GM12878 (cell line): ENCODE measurements around the gene FTCDNL1. TPM values are rescaled to one million over a fixed set of nuclear protein-coding genes. Genes with fewer than 3 reads are reported as not detected.

Source experiments
- ATAC-seq: fragments of 200-7000 bp; cut with Tn5 transposase; 3 replicates; pipeline ENCODE4 v1.9.1; 2020; ENCODE audit warnings: mild to moderate bottlenecking, moderate library complexity
- BruUV-seq: library from RNA; stranded (reverse); fragments of 400-500 nt; replicated peaks from 2 replicates; lab custom pipeline; 2021; lab: Mats Ljungman, UMichigan
- CTCF ChIA-PET: fragments of 300-600 bp; sonication (Branson Sonifier 250); formaldehyde crosslinking; extraction: SDS; loops from one replicate; lab custom pipeline; 2021; ENCODE audit warnings: inconsistent platforms; lab: Yijun Ruan, JAX
- POLR2A ChIA-PET: fragments of 350-600 bp; formaldehyde crosslinking; extraction: SDS; loops from one replicate; lab custom pipeline; 2021; ENCODE audit warnings: inconsistent platforms; lab: Charles Lee
- RAD21 ChIA-PET: fragments of 300-600 bp; sonication (Branson Sonifier 250); formaldehyde crosslinking; loops from one replicate; lab custom pipeline; 2023; ENCODE audit warnings: antibody characterized with exemption; ENCODE audit not compliant: unreplicated experiment; lab: Charles Lee
- SMC1A ChIA-PET: fragments of 300-600 bp; sonication (Branson Sonifier 250); formaldehyde crosslinking; loops from one replicate; lab custom pipeline; 2023; ENCODE audit not compliant: unreplicated experiment, uncharacterized antibody; lab: Charles Lee
- DNase-seq: peaks from one replicate; pipeline ENCODE4 v3.0.0-alpha.2; 2011; ENCODE audit warnings: low read depth, low spot score
- FAIRE-seq: peaks from 3 replicates; lab custom pipeline; 2011; peaks lifted over from hg19 to GRCh38; lab: Jason Lieb, UNC
- H2AFZ ChIP-seq: 2 replicates; pipeline ENCODE4 v1.6.0; 2011; ENCODE audit warnings: low read depth, low read length, control low read depth; ENCODE audit not compliant: control insufficient read depth
- H3K27ac ChIP-seq: 2 replicates; pipeline ENCODE4 v1.5.1; 2011; ENCODE audit warnings: control low read depth; ENCODE audit not compliant: control insufficient read depth, insufficient read depth
- H3K27me3 ChIP-seq, 2 experiments: replicated peaks in 1 of 2; 2 replicates each; pipeline versions ENCODE4 v1.6.0 to v1.6.1; 2011; ENCODE audit warnings: low read length in 1 of 2; ENCODE audit not compliant: control insufficient read depth in 2 of 2, insufficient read depth in 2 of 2
- H3K36me3 ChIP-seq, 2 experiments: 2 replicates each; pipeline ENCODE4 v1.5.1; 2011; ENCODE audit warnings: low read length in 1 of 2; ENCODE audit not compliant: control insufficient read depth in 2 of 2, insufficient read depth in 2 of 2
- H3K4me1 ChIP-seq: 2 replicates; pipeline ENCODE4 v1.6.1; 2011; ENCODE audit warnings: mild to moderate bottlenecking, low read length, moderate library complexity, mixed read lengths; ENCODE audit not compliant: control insufficient read depth, insufficient read depth
- H3K4me2 ChIP-seq: 2 replicates; pipeline ENCODE4 v1.6.0; 2011; ENCODE audit warnings: control low read depth; ENCODE audit not compliant: control insufficient read depth, insufficient read depth
- H3K4me3 ChIP-seq: fragments of 200-600 bp; sonication (generic); 2 replicates; pipeline ENCODE4 v1.5.1; 2016
- H3K79me2 ChIP-seq: 2 replicates; pipeline ENCODE4 v1.6.0; 2011; ENCODE audit warnings: low read length; ENCODE audit not compliant: control insufficient read depth, insufficient read depth
- H3K9ac ChIP-seq: 2 replicates; pipeline ENCODE4 v1.8.0; 2011; ENCODE audit warnings: low read length, control low read depth, mixed read lengths; ENCODE audit not compliant: control insufficient read depth, insufficient read depth
- H3K9me3 ChIP-seq: replicated peaks from 3 replicates; pipeline ENCODE4 v1.5.1; 2011; ENCODE audit warnings: mild to moderate bottlenecking, low read length; ENCODE audit not compliant: control insufficient read depth, insufficient read depth
- H4K20me1 ChIP-seq: 2 replicates; pipeline ENCODE4 v1.6.0; 2011; ENCODE audit not compliant: control insufficient read depth, insufficient read depth
- ATF3 ChIP-seq: IDR thresholded peaks from 2 replicates; pipeline ENCODE4 v1.6.1; 2011; ENCODE audit warnings: low read depth, mild to moderate bottlenecking, low read length, moderate library complexity, borderline replicate concordance; ENCODE audit errors: extremely low read depth
- CHD2 ChIP-seq: IDR thresholded peaks from 2 replicates; pipeline ENCODE4 v1.6.1; 2011; ENCODE audit warnings: low read depth, low read length, improper control_type of control experiment, borderline replicate concordance
- FOS ChIP-seq: IDR thresholded peaks from 3 replicates; pipeline ENCODE4 v1.6.1; 2011; ENCODE audit warnings: borderline replicate concordance; ENCODE audit not compliant: insufficient read length; ENCODE audit errors: extremely low read depth
- IRF5 ChIP-seq: fragments of 450-650 bp; IDR thresholded peaks from 2 replicates; pipeline ENCODE4 v1.6.1; 2017; ENCODE audit warnings: borderline replicate concordance
- JUND ChIP-seq: IDR thresholded peaks from 2 replicates; pipeline ENCODE4 v1.6.1; 2012; ENCODE audit warnings: low read depth, mild to moderate bottlenecking, low read length, improper control_type of control experiment, moderate library complexity
- MYB ChIP-seq: fragments of 150-350 bp; IDR thresholded peaks from 2 replicates; pipeline ENCODE4 v1.6.1; 2014; ENCODE audit warnings: mild to moderate bottlenecking, low read depth, low read length, borderline replicate concordance
- NKRF ChIP-seq: fragments of 450-650 bp; conservative IDR thresholded peaks from 2 replicates; pipeline ENCODE4 v1.6.1; 2017; ENCODE audit warnings: mild to moderate bottlenecking, moderate library complexity
- RAD51 ChIP-seq: fragments of 450-650 bp; IDR thresholded peaks from 2 replicates; pipeline ENCODE4 v1.6.1; 2016; ENCODE audit warnings: moderate library complexity, mild to moderate bottlenecking, inconsistent platforms
- SMAD1 ChIP-seq: fragments of 450-650 bp; IDR thresholded peaks from 2 replicates; pipeline ENCODE4 v1.6.1; 2018; ENCODE audit warnings: mild to moderate bottlenecking, low read depth; ENCODE audit not compliant: partially characterized antibody
- STAT3 ChIP-seq: IDR thresholded peaks from 2 replicates; pipeline ENCODE4 v1.6.1; 2011; ENCODE audit warnings: low read depth, low read length, improper control_type of control experiment
- TBL1XR1 ChIP-seq: IDR thresholded peaks from 2 replicates; pipeline ENCODE4 v1.6.1; 2012; ENCODE audit warnings: low read depth, low read length, improper control_type of control experiment
- ZBED1 ChIP-seq: IDR thresholded peaks from 2 replicates; pipeline ENCODE4 v1.6.1; 2016; ENCODE audit warnings: borderline replicate concordance
- ZBTB4 ChIP-seq: fragments of 450-650 bp; formaldehyde crosslinking; IDR thresholded peaks from 2 replicates; pipeline ENCODE4 v1.4.0; 2022; ENCODE audit warnings: mild to moderate bottlenecking, moderate library complexity
- WGBS: methylation state at CpG from one replicate; pipeline ENCODE4 v1.1.6; 2016; ENCODE audit warnings: low lambda C conversion rate; ENCODE audit not compliant: insufficient replicate concordance, insufficient coverage; ENCODE audit errors: missing lambda C conversion rate; 5-methylcytosine and 5-hydroxymethylcytosine counted together
- in situ Hi-C: fragments of 300-500 bp; cut with MboI; formaldehyde crosslinking; loops from 9 replicates; pipeline ENCODE4 v1.14.3; 2018; ENCODE audit warnings: mixed read lengths
- intact Hi-C: fragments of 100-400 bp; cut with micrococcal nuclease; formaldehyde crosslinking; loops from one replicate; pipeline ENCODE4 v1.14.2; 2022; ENCODE audit not compliant: unreplicated experiment
- polyA plus RNA-seq, 11 experiments: library from polyadenylated mRNA; depleted of rRNA in 4 of 11; unstranded in 6 of 11; stranded (reverse) in 5 of 11; fragments of >200 nt; fragmentation: Nextera tagmentation in 4 of 11; fragmentation: Illumina TruSeq in 1 of 11; extraction: Ambion mirVana in 4 of 11; extraction: Trizol in 1 of 11; gene quantifications; 1 replicate in 1 of 11; 2 replicates in 10 of 11; pipeline versions ENCODE4 v1.2.1 to v1.2.3, GENCODE V29; 2011 to 2016; ENCODE audit warnings: inconsistent platforms in 2 of 11, missing spikeins in 2 of 11, low read depth in 1 of 11
- total RNA-seq, 4 experiments: library from RNA; depleted of rRNA in 3 of 4; stranded (reverse); fragments of >200 nt in 3 of 4; fragmentation: Illumina TruSeq in 1 of 4; extraction: Trizol in 1 of 4; gene quantifications; 2 replicates each; pipeline versions ENCODE4 v1.2.1 to v1.2.3, GENCODE V29; 2013 to 2021

The FTCDNL1 gene
- total and polyA plus RNA-seq, 10 of the 15 experiments (the other 5 are each of a cell fraction or from before 2014, with no cell fraction given), result 0.15 to 3.9 (median 2.0) TPM

- no peak for TF ChIP-seq MYB
Observed at GRCh38 chr2:199727801-199728200, 123.2 kb downstream of the FTCDNL1 start (continued).

- Histone ChIP-seq H3K4me2 (no peak overlapping the region), H3K9ac (no peak overlapping the region), H3K9me3 (no peaks in the 10 kb centered on the region), H3K27me3 (no peaks in the 10 kb centered on the region), H3K36me3 (no peaks in the 10 kb centered on the region), H3K79me2 (no peaks in the 10 kb centered on the region), H2AFZ (no peak overlapping the region), H3K4me1 (no peaks in the 10 kb centered on the region), H3K27ac (no peak overlapping the region), H3K4me3 (no peak overlapping the region), H4K20me1 (no peaks in the 10 kb centered on the region)
- BruUV-seq, result no TSS peak
- 0% methylated on average over 1 of the region's 1 CpG for WGBS
- FAIRE-seq (no peak), DNase-seq (no peak), ATAC-seq (no peak)
- intact Hi-C loops (no loop called here), in situ Hi-C loops (no loop called here)
- CTCF ChIA-PET, result interaction anchor here (2.9 kb wide), 1 partner anchor 13 kb away, joined by 10 read pairs; no protein-coding TSS in a partner anchor
- SMC1A ChIA-PET, result no interaction called here
- RAD21 ChIA-PET, result no interaction called here
- POLR2A ChIA-PET, result no interaction called here
- TF ChIP-seq ATF3, result no peak
- TF ChIP-seq NKRF, result no peak
- no peak for TF ChIP-seq SMAD1
- no peak for TF ChIP-seq TBL1XR1
- TF ChIP-seq RAD51, result no peak
- TF ChIP-seq ZBED1, result no peak
- no peak for TF ChIP-seq JUND
- no peak for TF ChIP-seq FOS
- no peak for TF ChIP-seq ZBTB4 (CRISPR knock-in tag)
- no peak for TF ChIP-seq CHD2
- TF ChIP-seq STAT3, result no peak
- TF ChIP-seq IRF5, result no peak
Observed at GRCh38 chr2:199727306-199727705, 123.7 kb downstream of the FTCDNL1 start.
